Raji (cell line): Measurements from ENCODE around the gene TIFAB.

Experiments used
- POLR2A ChIP-seq: IDR thresholded peaks from 2 replicates; pipeline ENCODE4 v1.6.1; 2011; ENCODE audit warnings: low read depth, low read length, control low read depth; ENCODE audit not compliant: insufficient read depth

TIFAB gene

DNA sequence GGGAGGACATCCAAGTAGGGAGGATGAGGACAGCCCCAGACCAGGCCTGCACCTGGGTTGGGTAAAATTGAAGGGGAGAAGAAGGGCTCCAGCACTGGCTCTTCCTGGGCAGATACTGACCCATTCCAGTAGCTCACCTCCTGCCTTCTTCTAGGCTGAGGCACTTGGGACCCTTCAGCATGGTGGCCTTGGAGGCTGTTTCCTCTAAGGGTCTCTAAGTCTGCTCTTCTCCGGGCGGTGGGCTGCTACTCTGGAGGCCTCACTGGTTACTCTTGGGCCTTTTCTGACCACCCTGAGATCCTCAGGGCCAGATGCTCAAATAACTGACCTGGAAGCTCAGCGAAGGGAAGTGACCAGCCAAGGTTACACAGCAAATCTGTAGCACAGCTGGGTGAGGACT is 2.8 kb upstream of the TIFAB start:
- TF ChIP-seq POLR2A: no peak

DNA sequence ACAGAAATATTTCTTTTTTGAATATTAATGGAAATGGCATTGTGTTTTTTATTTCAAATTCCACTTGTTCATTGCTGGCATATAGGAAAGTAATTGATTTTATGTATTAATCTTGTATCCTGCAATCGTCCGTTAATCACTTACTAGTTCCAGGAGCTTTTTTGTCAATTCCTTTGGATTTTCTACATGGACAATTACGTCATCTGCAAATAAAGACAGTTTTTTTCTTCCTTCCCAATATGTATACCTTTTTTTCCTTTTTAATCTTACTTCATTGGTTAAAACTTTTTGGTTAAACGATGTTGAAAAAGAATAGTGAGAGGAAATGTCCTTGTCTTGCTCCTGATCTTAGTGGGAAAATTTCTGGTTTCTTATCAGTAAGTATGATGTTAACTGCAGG is 1.5 kb upstream of the TIFAB start:
- TF ChIP-seq POLR2A: no peak

DNA sequence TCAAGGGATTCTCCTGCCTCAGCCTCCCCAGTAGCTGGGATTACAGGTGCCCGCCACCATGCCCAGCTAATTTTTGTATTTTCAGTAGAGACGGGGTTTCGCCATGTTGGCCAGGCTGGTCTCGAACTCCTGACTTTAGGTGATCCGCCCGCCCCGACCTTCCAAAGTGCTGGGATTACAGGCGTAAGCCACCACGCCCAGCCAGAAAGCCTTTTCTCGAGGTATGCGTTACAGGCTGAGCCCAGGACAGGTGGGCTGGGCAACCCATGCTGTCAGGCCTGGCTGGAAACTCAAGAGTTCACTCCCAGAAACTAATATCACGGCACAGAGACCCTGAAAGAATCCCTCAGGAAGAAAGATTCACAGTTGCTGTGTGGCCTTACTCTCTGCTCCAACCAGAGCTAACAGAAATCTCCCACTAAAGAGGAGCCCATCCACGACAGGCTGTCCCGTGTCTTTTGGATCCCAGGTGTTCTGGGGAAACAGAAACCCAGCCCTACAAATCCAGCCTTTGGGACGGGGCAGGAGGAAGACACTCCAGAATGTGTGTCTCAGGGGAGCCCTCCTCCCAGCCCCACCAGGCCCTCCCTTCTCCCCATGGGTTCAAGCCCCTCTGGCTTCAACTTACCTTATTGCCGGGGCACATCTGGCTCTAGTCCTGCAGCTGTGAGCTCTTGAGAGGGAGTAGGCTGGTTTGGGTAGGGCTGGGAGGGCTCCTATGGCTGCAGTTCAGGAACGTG is 400 bp downstream of the TIFAB start:
- no peak for TF ChIP-seq POLR2A

DNA sequence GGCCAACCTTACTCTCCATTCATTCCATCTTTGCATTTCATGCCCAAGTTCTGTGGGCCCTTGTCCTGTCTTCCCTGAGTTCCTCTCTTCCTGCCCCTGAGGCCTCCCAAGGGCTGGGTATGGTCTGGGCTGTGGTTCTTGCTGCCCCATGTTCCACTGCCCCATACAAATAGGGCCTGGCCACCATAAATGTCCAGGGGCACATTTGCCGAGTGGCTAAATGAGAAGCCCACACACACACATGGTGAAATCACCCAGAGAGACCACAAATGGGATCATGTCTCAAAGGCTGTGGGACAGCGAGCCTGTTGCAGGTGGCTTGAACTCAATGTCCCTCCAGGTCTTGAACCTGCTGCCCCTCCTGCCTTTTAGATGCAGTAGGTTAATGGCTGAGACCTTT is 1.2 kb downstream of the TIFAB start:
- no peak for TF ChIP-seq POLR2A

DNA sequence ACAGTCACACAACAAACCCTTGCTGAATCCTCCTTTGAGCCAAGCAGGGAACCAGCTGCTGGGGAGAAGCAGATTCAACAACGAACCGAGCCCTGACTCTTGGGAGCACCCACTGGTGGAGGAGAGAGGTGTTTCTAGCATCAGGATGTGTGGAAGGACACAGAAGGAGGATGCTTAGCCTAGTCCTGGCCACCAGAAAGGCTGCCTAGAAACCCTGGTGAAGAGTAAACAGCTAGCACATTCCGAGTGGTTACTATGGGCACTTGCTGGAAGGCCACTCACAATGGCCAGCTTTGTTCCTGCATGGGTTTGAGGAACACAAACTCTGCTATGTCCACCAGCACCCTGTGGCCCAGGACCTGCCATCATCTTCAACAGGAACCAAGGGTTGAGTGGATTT is 1.8 kb downstream of the TIFAB start:
- no peak for TF ChIP-seq POLR2A

DNA sequence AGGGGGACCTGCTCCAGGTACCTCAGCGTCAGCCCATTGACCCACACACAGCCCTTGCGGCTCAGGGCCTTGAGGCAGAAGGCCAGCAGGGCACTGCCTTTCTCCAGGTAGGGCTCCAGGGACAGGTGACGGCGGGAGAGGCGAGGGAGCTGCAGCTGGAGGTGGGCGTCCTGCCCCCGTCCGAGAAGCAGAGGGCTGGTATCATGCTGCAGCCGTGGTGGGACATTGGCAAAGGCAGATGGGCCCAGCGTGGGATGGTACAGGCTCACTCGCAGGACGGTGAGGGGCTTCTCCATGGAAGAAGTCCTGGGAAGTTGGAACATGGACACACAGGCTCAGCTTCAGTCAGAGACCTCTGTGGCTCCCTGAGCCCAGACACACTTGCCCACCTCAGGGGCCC is 2.5 kb downstream of the TIFAB start:
- no peak for TF ChIP-seq POLR2A

DNA sequence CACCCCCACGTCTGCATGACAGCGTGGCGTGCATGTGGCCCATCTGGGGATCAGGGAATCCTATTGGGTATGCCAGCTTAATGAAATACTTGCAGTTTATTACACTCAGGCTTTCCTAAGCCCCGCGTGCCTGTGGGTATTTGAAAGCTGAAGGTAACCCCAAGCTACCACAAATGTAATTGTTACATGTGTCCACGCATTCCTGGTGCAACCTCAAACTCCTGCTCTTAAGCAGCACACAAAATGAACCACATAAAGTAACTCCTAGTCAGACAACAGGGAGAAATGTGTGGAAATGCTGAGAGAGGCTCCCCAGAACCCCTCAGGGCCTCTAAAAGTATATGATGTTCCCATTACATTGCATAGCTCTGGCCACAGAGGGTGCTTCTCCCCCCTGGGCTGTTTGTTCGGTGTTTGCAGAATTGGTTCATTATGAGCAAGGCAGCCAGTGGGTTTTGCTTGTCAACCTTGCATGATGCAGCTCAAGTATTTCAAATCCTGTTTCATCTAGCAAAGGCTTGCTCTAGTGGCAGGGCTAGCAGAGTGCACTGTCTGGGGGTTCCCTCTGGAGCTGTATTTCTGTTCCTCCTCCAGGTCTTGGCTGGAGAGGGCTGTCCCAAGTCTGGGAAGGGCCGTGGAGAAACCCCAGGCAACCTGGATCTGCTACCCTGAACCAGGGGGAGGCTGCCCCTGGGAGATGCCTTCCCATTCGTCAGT is 3.2 kb downstream of the TIFAB start:
- no peak for TF ChIP-seq POLR2A

DNA sequence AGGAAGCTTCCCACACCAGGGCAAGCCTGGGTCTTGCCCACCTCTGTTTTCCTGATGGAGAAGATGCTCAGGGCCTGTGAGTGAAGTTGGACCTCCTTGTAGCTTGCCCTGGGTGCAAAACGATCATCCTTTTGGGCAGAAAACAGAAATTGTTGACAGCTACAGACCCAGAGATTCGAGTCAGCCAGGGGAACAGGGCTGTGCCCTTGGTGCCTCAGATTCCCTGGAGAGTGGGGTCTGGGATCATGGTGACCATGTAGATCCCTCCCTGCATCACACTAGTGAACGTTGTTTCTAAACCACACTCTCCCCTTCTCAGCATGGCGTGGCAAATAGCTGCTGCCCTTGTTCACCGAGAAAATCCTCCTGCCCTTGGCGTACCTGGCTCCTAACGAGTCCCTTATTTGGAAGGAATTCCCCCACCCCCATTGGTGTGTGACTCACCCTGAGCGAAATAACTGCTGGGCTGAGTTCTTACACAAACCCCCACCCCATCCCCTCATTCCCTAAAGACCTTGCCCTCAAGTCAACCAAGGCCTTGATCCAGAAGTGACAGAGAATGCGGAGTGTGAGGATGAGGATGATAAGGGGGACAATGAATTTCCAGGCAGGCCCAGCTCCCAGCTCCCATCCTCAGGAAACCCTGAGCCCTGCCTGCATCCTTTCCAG is 3.9 kb downstream of the TIFAB start:
- TF ChIP-seq POLR2A: no peak

DNA sequence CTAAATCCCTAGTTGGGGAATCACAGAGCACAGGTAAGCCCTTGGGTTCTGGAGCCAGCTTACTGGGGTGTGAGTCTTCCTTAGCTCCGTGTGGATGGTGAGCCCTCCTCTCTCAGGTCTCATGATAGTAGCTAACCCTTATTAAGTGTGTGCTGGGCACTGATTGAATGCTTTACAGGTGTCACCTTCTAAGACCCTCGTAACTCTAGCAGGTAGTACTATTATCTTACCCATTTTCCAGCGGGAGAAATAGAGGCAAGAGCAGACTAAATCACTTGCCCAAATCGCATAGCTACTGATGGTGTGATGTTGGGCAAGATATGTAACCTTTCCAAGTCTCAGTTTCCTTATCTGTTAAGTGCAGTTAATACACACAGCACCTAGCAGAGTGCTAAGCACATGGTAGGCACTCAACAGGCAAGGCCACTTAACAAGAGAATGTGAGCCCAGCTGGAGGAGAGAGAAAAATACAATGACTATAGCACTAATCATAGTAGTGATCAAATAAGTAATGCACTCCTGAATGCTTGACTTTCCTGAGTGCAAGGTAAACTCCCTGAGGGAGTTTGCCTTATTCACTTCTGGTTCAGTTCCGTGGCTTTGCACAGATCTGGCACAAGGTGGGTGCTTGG is 4.7 kb downstream of the TIFAB start, which contains the start of gene DCANP1:
Gene DCANP1 (minus strand): TSS at position 51 of the 632 bp plus-strand sequence. CDS start 240 bp downstream, outside the sequence.
- no peak for TF ChIP-seq POLR2A

DNA sequence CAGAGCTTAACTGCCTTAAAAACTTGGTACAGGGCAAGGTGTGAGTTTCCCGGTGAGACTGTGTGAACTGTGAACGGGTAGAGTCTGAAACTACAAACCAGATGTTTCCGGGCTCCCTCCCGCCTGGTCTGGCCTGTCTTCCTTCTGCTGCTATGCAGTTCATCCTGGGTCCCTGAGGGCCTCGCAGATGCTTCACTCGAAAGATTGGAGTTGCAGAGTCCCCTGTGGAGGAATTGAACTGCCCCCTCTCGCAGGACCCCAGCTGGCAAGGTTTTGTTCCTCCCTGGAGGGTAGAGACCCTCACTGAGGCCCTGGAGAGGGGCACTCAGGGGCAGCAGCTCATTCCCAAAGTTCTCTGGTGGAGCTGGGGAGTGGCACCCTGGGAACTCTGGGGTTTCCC is 5.5 kb downstream of the TIFAB start:
- no peak for TF ChIP-seq POLR2A

DNA sequence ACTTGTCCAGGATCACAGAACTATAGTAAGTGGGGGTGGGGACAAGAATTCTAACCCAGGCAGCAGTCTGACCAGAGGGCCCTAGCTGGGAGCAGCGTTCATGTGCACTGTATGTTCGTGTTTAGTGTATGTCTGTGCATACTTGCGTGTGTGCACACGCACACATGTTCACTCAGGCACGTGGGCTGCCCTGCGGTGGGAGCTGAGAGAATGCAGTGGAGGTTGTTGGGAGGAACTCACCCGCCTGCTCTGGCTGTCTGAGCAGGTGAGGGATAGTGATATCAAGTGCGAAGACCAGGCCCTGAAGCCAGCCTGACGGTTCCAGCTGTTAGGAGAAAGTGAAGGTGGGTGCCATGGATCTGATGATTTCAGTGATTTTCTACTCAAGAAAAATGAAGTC is 5.9 kb downstream of the TIFAB start:
- no peak for TF ChIP-seq POLR2A

DNA sequence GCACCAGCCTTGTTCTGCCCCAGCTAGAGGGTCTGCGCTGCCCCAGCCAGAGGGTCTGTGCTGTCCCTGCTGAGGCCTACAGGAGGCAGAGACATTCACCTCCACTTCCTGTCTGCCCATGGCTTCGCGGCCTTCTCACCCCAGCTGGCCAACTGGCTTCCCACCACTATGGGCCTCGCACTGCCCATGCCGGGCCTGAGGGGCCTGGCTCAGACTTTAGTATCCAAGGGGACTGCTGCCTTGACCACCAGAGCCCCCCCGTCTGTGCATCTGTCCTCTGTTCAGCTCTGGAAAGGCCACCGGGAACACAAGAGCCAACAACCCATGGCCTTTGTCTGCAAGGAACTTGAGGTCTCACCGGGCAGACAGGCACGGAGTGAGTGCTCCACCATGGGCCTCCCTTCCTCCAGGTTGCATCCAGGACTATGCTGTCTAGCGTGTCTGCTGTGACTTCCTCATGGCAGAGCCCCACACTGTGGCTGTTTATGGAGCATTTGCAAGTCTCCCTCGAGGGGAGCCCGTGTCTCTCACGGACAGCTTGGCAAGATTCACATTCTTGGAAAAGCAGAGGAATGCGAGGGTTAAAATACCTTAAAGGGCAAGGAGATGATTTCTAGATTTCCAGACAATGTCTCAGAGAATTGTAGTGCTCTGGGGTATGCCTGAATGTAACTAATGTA is 6.7 kb downstream of the TIFAB start:
- TF ChIP-seq POLR2A: no peak

DNA sequence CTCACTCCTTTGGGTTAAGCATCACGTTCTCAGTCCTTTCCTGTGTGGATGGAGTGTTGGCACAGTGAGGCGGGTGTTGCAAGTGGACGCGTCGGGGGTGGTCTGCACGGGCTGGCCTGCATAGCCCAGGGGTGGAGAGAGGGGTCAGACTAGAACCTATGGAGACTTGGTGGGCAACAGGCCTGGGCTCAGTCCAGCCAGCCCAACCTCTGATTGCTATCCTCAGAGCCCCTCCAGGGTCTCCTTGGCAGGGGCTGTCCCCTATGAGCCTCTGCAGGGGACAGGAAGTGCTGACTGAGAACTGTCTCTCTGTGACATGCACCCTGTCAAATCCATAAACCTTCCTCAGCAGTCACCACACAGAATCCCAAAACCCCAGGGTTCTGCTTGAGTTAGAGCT is 7.3 kb downstream of the TIFAB start:
- no peak for TF ChIP-seq POLR2A

DNA sequence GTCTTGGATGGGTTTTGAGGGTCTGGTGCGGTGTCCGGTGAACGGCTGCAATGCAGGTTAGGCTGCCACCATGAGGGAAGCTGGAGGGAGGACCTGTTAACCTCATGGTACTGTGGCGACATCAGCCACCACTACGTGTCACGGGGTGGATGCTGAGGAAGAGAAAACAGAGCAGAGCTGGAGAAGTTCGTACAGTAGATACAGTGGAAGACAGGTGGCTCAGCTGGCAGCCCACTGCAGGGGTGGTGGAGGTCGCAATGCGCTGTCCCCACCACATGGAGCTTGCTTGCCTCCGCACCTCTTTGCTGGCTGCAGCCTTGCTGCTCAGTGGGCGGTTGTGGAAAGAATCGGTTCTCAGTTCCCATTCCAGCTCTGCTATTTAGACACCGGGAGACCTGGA is 7.8 kb downstream of the TIFAB start:
- TF ChIP-seq POLR2A: no peak
